IMR-90 (cell line): ENCODE data around the gene RFXANK. TPM values are rescaled to one million over a fixed set of nuclear protein-coding genes. Genes with fewer than 3 reads are reported as not detected.

Experiments used
- ATAC-seq: fragments of 200-7000 bp; cut with Tn5 transposase; 2 replicates; pipeline ENCODE4 v1.9.1; 2020; ENCODE audit warnings: low read depth, mild to moderate bottlenecking, moderate library complexity
- BruUV-seq: library from RNA; stranded (reverse); fragments of 400-500 nt; replicated peaks from 2 replicates; lab custom pipeline; 2021; lab: Mats Ljungman, UMichigan
- CTCF ChIA-PET: fragments of 300-600 bp; formaldehyde crosslinking; extraction: SDS; loops from one replicate; lab custom pipeline; 2021; ENCODE audit warnings: antibody characterized with exemption; lab: Yijun Ruan, JAX
- POLR2A ChIA-PET: fragments of 300-600 bp; sonication (Branson Sonifier 250); formaldehyde crosslinking; loops from one replicate; lab custom pipeline; 2022; ENCODE audit warnings: antibody characterized with exemption; ENCODE audit not compliant: unreplicated experiment; lab: Charles Lee
- DNase-seq: peaks from one replicate; pipeline ENCODE4 v3.0.0; 2013
- H2AFZ ChIP-seq: replicated peaks from 2 replicates; pipeline ENCODE3; 2013; ENCODE audit warnings: low read length, mild to moderate bottlenecking; ENCODE audit not compliant: poor library complexity
- H2AK5ac ChIP-seq: 2 replicates; pipeline ENCODE4 v1.6.1; 2013; ENCODE audit warnings: low read depth, low read length, inconsistent platforms
- H2AK9ac ChIP-seq: replicated peaks from 2 replicates; pipeline ENCODE3; 2013; ENCODE audit warnings: mild to moderate bottlenecking, low read depth, low read length, moderate library complexity; ENCODE audit not compliant: poor library complexity
- H2BK120ac ChIP-seq: 2 replicates; pipeline ENCODE4 v1.6.1; 2013; ENCODE audit warnings: low read depth, low read length, inconsistent platforms
- H2BK15ac ChIP-seq: 3 replicates; pipeline ENCODE4 v1.6.1; 2013; ENCODE audit warnings: low read depth, low read length, inconsistent platforms
- H2BK20ac ChIP-seq: 2 replicates; pipeline ENCODE4 v1.6.1; 2013; ENCODE audit warnings: low read depth, mild to moderate bottlenecking, inconsistent platforms, low read length, moderate library complexity
- H2BK5ac ChIP-seq: 2 replicates; pipeline ENCODE4 v1.6.1; 2013; ENCODE audit warnings: mild to moderate bottlenecking, low read depth, low read length, inconsistent platforms; ENCODE audit not compliant: poor library complexity, severe bottlenecking
- H3K14ac ChIP-seq: replicated peaks from 2 replicates; pipeline ENCODE4 v1.6.1; 2013; ENCODE audit warnings: low read depth, low read length, inconsistent platforms
- H3K18ac ChIP-seq: 2 replicates; pipeline ENCODE4 v1.6.1; 2013; ENCODE audit warnings: low read depth, low read length, control low read depth
- H3K23ac ChIP-seq: 2 replicates; pipeline ENCODE4 v1.6.1; 2013; ENCODE audit warnings: low read depth, low read length, inconsistent platforms
- H3K27ac ChIP-seq: 2 replicates; pipeline ENCODE4 v1.5.1; 2013; ENCODE audit warnings: mild to moderate bottlenecking, control low read depth, low read length; ENCODE audit not compliant: insufficient read depth
- H3K27me3 ChIP-seq: 2 replicates; pipeline ENCODE4 v1.6.1; 2013; ENCODE audit warnings: low read length; ENCODE audit not compliant: control insufficient read depth, insufficient read depth
- H3K36me3 ChIP-seq: 2 replicates; pipeline ENCODE4 v1.6.1; 2013; ENCODE audit warnings: low read length, mixed read lengths; ENCODE audit not compliant: control insufficient read depth, insufficient read depth
- H3K4ac ChIP-seq: 2 replicates; pipeline ENCODE4 v1.6.1; 2013; ENCODE audit warnings: low read depth, low read length, inconsistent platforms
- H3K4me1 ChIP-seq: 2 replicates; pipeline ENCODE4 v1.6.1; 2013; ENCODE audit warnings: low read length, mixed read lengths; ENCODE audit not compliant: control insufficient read depth, insufficient read depth
- H3K4me2 ChIP-seq: 2 replicates; pipeline ENCODE4 v1.6.1; 2013; ENCODE audit warnings: low read depth, mild to moderate bottlenecking, control low read depth, low read length, moderate library complexity
- H3K4me3 ChIP-seq: 2 replicates; pipeline ENCODE4 v1.5.1; 2013; ENCODE audit warnings: low read depth, mild to moderate bottlenecking, control low read depth, low read length, moderate library complexity; ENCODE audit not compliant: insufficient read depth
- H3K56ac ChIP-seq: 2 replicates; pipeline ENCODE4 v1.6.1; 2013; ENCODE audit warnings: low read length, inconsistent platforms; ENCODE audit not compliant: insufficient read depth; ENCODE audit errors: extremely low read depth
- H3K79me1 ChIP-seq, 2 experiments: 2 replicates each; pipeline ENCODE4 v1.6.1; 2013; ENCODE audit warnings: low read length in 2 of 2, inconsistent platforms in 1 of 2, low read depth in 1 of 2
- H3K9ac ChIP-seq: 2 replicates; pipeline ENCODE4 v1.6.1; 2013; ENCODE audit warnings: low read depth, low read length, control low read depth
- H3K9me1 ChIP-seq: 2 replicates; pipeline ENCODE4 v1.6.1; 2013; ENCODE audit warnings: low read length, inconsistent platforms; ENCODE audit not compliant: insufficient read depth
- H3K9me3 ChIP-seq: 2 replicates; pipeline ENCODE4 v1.6.1; 2013; ENCODE audit warnings: low read length; ENCODE audit not compliant: control insufficient read depth, insufficient read depth
- H4K20me1 ChIP-seq: 2 replicates; pipeline ENCODE4 v1.6.1; 2013; ENCODE audit warnings: low read length, inconsistent platforms; ENCODE audit not compliant: insufficient read depth
- H4K5ac ChIP-seq: 2 replicates; pipeline ENCODE4 v1.6.1; 2013; ENCODE audit warnings: mild to moderate bottlenecking, low read depth, low read length, control low read depth
- H4K8ac ChIP-seq, 2 experiments: 2 replicates each; pipeline ENCODE4 v1.6.1; 2013; ENCODE audit warnings: low read depth in 2 of 2, low read length in 2 of 2, control low read depth in 1 of 2, inconsistent platforms in 1 of 2
- H4K91ac ChIP-seq: 2 replicates; pipeline ENCODE4 v1.6.1; 2013; ENCODE audit warnings: low read depth, low read length, inconsistent platforms; ENCODE audit not compliant: insufficient read depth
- CEBPB ChIP-seq: IDR thresholded peaks from 2 replicates; pipeline ENCODE4 v1.6.1; 2012; ENCODE audit warnings: low read depth, low read length, improper control_type of control experiment
- CHD1 ChIP-seq: IDR thresholded peaks from 2 replicates; pipeline ENCODE4 v1.6.1; 2012; ENCODE audit warnings: low read depth, low read length, improper control_type of control experiment
- ELK1 ChIP-seq: fragments of 150-350 bp; IDR thresholded peaks from 2 replicates; pipeline ENCODE4 v1.6.1; 2016; ENCODE audit warnings: low read depth, mild to moderate bottlenecking, low read length, moderate library complexity, borderline replicate concordance
- FOS ChIP-seq: fragments of 150-350 bp; IDR thresholded peaks from 2 replicates; pipeline ENCODE4 v1.6.1; 2016; ENCODE audit warnings: low read depth, low read length
- MAFK ChIP-seq: IDR thresholded peaks from 2 replicates; pipeline ENCODE4 v1.6.1; 2012; ENCODE audit warnings: low read depth, low read length, improper control_type of control experiment
- MAZ ChIP-seq: IDR thresholded peaks from 2 replicates; pipeline ENCODE4 v1.6.1; 2012; ENCODE audit warnings: low read depth, mild to moderate bottlenecking, low read length, improper control_type of control experiment, moderate library complexity, borderline replicate concordance
- MXI1 ChIP-seq: IDR thresholded peaks from 2 replicates; pipeline ENCODE4 v1.6.1; 2012; ENCODE audit warnings: low read depth, mild to moderate bottlenecking, low read length, moderate library complexity, borderline replicate concordance
- NFE2L2 ChIP-seq: fragments of 150-350 bp; IDR thresholded peaks from 2 replicates; pipeline ENCODE4 v1.6.1; 2016; ENCODE audit warnings: low read depth, mild to moderate bottlenecking, low read length
- POLR2A ChIP-seq: IDR thresholded peaks from 2 replicates; pipeline ENCODE4 v1.6.1; 2012; ENCODE audit warnings: mild to moderate bottlenecking, low read depth, low read length
- RAD21 ChIP-seq: IDR thresholded peaks from 2 replicates; pipeline ENCODE4 v1.6.1; 2012; ENCODE audit warnings: low read length, improper control_type of control experiment
- RFX5 ChIP-seq: IDR thresholded peaks from 2 replicates; pipeline ENCODE4 v1.8.0; 2012; ENCODE audit warnings: low read depth, mild to moderate bottlenecking, low read length, moderate library complexity
- SMC3 ChIP-seq: fragments of 150-350 bp; IDR thresholded peaks from 2 replicates; pipeline ENCODE4 v1.6.1; 2016; ENCODE audit warnings: low read depth, mild to moderate bottlenecking, antibody characterized with exemption, low read length, moderate library complexity
- USF2 ChIP-seq: fragments of 150-350 bp; IDR thresholded peaks from 2 replicates; pipeline ENCODE4 v1.6.1; 2017; ENCODE audit warnings: mild to moderate bottlenecking, antibody characterized with exemption, low read length, low read depth
- WGBS, 2 experiments: methylation state at CpG; one replicate each; pipeline versions ENCODE4 v1.1.5 to v1.1.7; 2013; ENCODE audit warnings: missing lambda C conversion rate in 2 of 2; ENCODE audit not compliant: insufficient read length in 1 of 2; ENCODE audit errors: extremely low coverage in 2 of 2; 5-methylcytosine and 5-hydroxymethylcytosine counted together
- dilution Hi-C: fragments of 300-500 bp; cut with HindIII; formaldehyde crosslinking; loops from one replicate; pipeline ENCODE4 v1.14.3; 2018; ENCODE audit warnings: low sequenced_read_pairs; ENCODE audit not compliant: unreplicated experiment
- in situ Hi-C: fragments of 300-500 bp; cut with MboI; formaldehyde crosslinking; loops from 3 replicates; pipeline ENCODE4 v1.14.3; 2019; ENCODE audit warnings: low sequenced_read_pairs, inconsistent platforms, mixed read lengths
- intact Hi-C: fragments of 100-400 bp; cut with micrococcal nuclease; formaldehyde crosslinking; loops from 2 replicates; pipeline ENCODE4 v1.10.0; 2022
- polyA plus RNA-seq, 3 experiments: library from polyadenylated mRNA; depleted of rRNA; stranded (reverse); fragments of >200 nt; gene quantifications; 2 replicates each; pipeline ENCODE4 v1.2.3, GENCODE V29; 2012; ENCODE audit warnings: low replicate concordance in 1 of 3
- total RNA-seq: library from RNA; depleted of rRNA; stranded (reverse); fragments of >200 nt; gene quantifications from 2 replicates; pipeline ENCODE4 v1.2.3, GENCODE V29; 2012

RFXANK gene
- total and polyA plus RNA-seq, 2 of the 4 experiments (the other 2 are of a cell fraction), result 68.3 to 97.8 TPM

GRCh38 chr19:19186742-19187141 is 5.3 kb upstream of the RFXANK start:
- no TSS peak for BruUV-seq
- no peak overlapping the region for H3K23ac ChIP-seq
- dilution Hi-C loops (no loop called here), intact Hi-C loops (no loop called here), in situ Hi-C loops (no loop called here)
- H3K36me3 ChIP-seq, result peaks cover 18% of the 10 kb centered on the region
- H2BK5ac ChIP-seq, result no peak overlapping the region
- no peak overlapping the region for H2BK20ac ChIP-seq
- H3K4ac ChIP-seq, result no peak overlapping the region
- no peak overlapping the region for H3K27ac ChIP-seq
- ChIA-PET CTCF (no interaction called here), POLR2A (no interaction called here)
- no peaks in the 10 kb centered on the region for H3K9me3 ChIP-seq
- H2AK5ac ChIP-seq, result no peak overlapping the region
- no peak overlapping the region for H4K8ac ChIP-seq
- ATAC-seq, result no peak
- WGBS, 2 experiments, result 100% methylated on average over 8 of the region's 14 CpGs; no CpG with 5 or more reads in 1 of the 2 experiments
- H3K27me3 ChIP-seq, result no peaks in the 10 kb centered on the region
- no peak overlapping the region for H3K4me2 ChIP-seq
- H3K18ac ChIP-seq, result no peak overlapping the region
- H3K56ac ChIP-seq, result no peak overlapping the region
- H3K9ac ChIP-seq, result no peak overlapping the region
- H3K4me1 ChIP-seq, result no peaks in the 10 kb centered on the region
- DNase-seq, result no peak
- no peaks in the 10 kb centered on the region; the same call in 1 of the 2 replicates for H3K9me1 ChIP-seq
- no peak overlapping the region for H3K14ac ChIP-seq
- no peak overlapping the region for H4K5ac ChIP-seq
- H2AFZ ChIP-seq, result no peak overlapping the region
- H4K20me1 ChIP-seq, result peaks cover 7% of the 10 kb centered on the region
- H2AK9ac ChIP-seq, result no peak overlapping the region
- TF ChIP-seq SMC3 (no peak), USF2 (no peak), NFE2L2 (no peak), CEBPB (no peak), RAD21 (no peak), RFX5 (no peak), FOS (no peak), CHD1 (no peak), MAZ (no peak), POLR2A (no peak), MXI1 (no peak), ELK1 (no peak), MAFK (no peak)
- peaks cover 29 to 50% of the 10 kb centered on the region in 2 experiments for H3K79me1 ChIP-seq
- H2BK15ac ChIP-seq, result no peak overlapping the region
- H3K4me3 ChIP-seq, result no peak overlapping the region
- no peak overlapping the region for H2BK120ac ChIP-seq
- no peak overlapping the region for H4K91ac ChIP-seq
